SK-N-MC (cell line): ENCODE results near the gene MORC4.

Source experiments
- EZH2 ChIP-seq: fragments of 200-600 bp; sonication (generic); IDR thresholded peaks from one replicate; pipeline ENCODE4 v1.6.1; 2017; ENCODE audit warnings: antibody characterized with exemption
- FOXP2 ChIP-seq: optimal IDR thresholded peaks from 2 replicates; pipeline ENCODE3; 2011; ENCODE audit warnings: mild to moderate bottlenecking, moderate library complexity; ENCODE audit not compliant: insufficient read depth; ENCODE audit errors: extremely low read length, control extremely low read depth
- POLR2AphosphoS5 ChIP-seq: IDR thresholded peaks from 2 replicates; pipeline ENCODE4 v1.6.1; 2012; ENCODE audit warnings: mild to moderate bottlenecking, low read depth, low read length, borderline replicate concordance

- no peak for TF ChIP-seq POLR2AphosphoS5
- no peak for TF ChIP-seq EZH2
- TF ChIP-seq FOXP2: no peak
Measured at GRCh38 chrX:106891762-106892460, 108.1 kb downstream of the MORC4 start.
